ENCODE measurements around the gene LRRC4. TPM values are rescaled to one million over a fixed set of nuclear protein-coding genes. Genes with fewer than 3 reads are reported as not detected.

Gene LRRC4, protein sequence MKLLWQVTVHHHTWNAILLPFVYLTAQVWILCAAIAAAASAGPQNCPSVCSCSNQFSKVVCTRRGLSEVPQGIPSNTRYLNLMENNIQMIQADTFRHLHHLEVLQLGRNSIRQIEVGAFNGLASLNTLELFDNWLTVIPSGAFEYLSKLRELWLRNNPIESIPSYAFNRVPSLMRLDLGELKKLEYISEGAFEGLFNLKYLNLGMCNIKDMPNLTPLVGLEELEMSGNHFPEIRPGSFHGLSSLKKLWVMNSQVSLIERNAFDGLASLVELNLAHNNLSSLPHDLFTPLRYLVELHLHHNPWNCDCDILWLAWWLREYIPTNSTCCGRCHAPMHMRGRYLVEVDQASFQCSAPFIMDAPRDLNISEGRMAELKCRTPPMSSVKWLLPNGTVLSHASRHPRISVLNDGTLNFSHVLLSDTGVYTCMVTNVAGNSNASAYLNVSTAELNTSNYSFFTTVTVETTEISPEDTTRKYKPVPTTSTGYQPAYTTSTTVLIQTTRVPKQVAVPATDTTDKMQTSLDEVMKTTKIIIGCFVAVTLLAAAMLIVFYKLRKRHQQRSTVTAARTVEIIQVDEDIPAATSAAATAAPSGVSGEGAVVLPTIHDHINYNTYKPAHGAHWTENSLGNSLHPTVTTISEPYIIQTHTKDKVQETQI
- total RNA-seq (1.6 TPM), polyA plus RNA-seq (ENCODE audit: insufficient read depth, low read depth, low replicate concordance) (3.2 TPM)
- long read RNA-seq, donor 1, partial matches to known transcripts = 0 of 2 reads
- long read RNA-seq, donor 1, other reads (novel, unspliced or antisense) = 0 of 2 reads
- long read RNA-seq, donor 2, partial matches to known transcripts = 0 of 2 reads
- long read RNA-seq, donor 2, other reads (novel, unspliced or antisense) = 0 of 2 reads
- long read RNA-seq, donor 3 = 0 reads
- long read RNA-seq, donor 4, partial matches to known transcripts = 0 of 2 reads
- long read RNA-seq, donor 4, other reads (novel, unspliced or antisense) = 0 of 2 reads
- long read RNA-seq, donor 5 = 0 reads
- long read RNA-seq, donor 6 = 0 reads
- long read RNA-seq, donor 7, partial matches to known transcripts = 0 of 1 reads
- long read RNA-seq, donor 7, other reads (novel, unspliced or antisense) = 1 of 1 reads
- long read RNA-seq, donor 8 = 0 reads
- long read RNA-seq, donor 9 = 0 reads
- long read RNA-seq, donor 10, partial matches to known transcripts = 0 of 2 reads
- long read RNA-seq, donor 10, other reads (novel, unspliced or antisense) = 0 of 2 reads

DNA sequence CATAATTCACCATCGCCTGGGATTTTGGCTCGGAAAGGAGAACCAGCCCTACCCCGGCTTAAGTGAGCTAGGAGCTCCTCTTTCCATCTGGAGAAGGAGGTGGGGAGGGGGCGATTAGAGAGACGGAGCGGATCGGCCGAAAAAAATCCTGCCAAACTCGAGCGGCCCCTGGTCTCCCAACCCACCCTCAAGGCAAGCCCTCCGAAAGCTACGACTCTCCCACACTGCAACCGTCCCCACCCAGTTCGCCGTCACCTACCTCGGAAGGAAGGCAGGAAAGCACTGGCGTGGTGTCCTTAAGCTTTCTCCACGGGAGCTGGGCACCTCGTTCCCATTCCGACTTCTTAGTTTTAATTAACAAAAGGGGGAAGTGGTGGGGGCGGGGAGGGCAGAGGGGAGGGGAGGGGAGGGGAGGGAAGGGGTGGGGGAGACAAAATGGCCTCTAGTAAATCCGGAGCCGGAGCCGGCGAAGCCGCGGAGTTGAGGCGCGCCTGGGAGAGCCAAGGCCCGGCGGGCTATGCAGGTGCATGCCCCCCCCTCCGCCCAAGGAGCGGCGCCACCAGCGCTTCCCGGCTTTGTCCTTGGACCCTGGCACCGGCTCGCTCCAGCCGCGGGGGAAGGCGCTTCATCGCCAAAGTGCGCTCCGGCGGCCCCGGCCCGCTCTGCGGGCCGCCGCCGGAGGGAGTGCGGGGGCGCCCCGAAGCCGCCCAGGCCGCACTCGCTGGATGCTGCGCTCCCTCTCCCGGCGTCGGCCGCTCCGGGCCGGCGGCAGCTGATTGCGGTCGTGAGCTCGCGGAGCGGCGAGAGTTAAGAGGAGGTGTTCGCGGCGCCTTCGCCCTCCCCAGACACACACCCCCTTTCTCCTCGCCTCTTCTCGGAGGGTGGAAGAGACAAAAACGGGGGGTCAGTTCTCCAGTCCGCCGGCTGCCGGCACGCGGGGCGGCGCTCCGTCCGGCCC is at the start of gene LRRC4:
Gene LRRC4 (minus strand): TSS at position 784 of the 958 bp plus-strand sequence. CDS start 797 bp downstream, outside the sequence.
- DNase-seq (peak; percentile 62 to 78 (median 76)), FAIRE-seq (no peak)
- H3K4me1 ChIP-seq (ENCODE audit: control insufficient read depth in 2 of 3, insufficient read depth in 2 of 3, low read depth in 1 of 3, low read length in 3 of 3) = peaks cover 0 to 7% (median 4%) of the 10 kb centered on the region in 3 donors
- H3K36me3 ChIP-seq (ENCODE audit: control insufficient read depth in 2 of 3, insufficient read depth in 3 of 3, low read length in 3 of 3) = peaks cover 0 to 3% (median 0%) of the 10 kb centered on the region in 3 donors
- peak within 1 kb of the TSS; percentile 55 to 60 (median 60) for H3K4me3 ChIP-seq (ENCODE audit: low read length in 3 of 3)
- TF ChIP-seq, protein P1, sequence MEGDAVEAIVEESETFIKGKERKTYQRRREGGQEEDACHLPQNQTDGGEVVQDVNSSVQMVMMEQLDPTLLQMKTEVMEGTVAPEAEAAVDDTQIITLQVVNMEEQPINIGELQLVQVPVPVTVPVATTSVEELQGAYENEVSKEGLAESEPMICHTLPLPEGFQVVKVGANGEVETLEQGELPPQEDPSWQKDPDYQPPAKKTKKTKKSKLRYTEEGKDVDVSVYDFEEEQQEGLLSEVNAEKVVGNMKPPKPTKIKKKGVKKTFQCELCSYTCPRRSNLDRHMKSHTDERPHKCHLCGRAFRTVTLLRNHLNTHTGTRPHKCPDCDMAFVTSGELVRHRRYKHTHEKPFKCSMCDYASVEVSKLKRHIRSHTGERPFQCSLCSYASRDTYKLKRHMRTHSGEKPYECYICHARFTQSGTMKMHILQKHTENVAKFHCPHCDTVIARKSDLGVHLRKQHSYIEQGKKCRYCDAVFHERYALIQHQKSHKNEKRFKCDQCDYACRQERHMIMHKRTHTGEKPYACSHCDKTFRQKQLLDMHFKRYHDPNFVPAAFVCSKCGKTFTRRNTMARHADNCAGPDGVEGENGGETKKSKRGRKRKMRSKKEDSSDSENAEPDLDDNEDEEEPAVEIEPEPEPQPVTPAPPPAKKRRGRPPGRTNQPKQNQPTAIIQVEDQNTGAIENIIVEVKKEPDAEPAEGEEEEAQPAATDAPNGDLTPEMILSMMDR (IDR thresholded peaks at IDR 0.05; ENCODE audit: borderline replicate concordance, extremely low read depth, insufficient read depth) = no peak
- H3K9ac ChIP-seq (ENCODE audit: low read length in 3 of 3) = peak within 1 kb of the TSS in 1 of 3 donors; percentile 33
- no peaks in the 10 kb centered on the region for H3K9me3 ChIP-seq (ENCODE audit: control insufficient read depth in 2 of 3, insufficient read depth in 1 of 3, low read length in 3 of 3)
- no peak within 1 kb of the TSS for H3K27ac ChIP-seq (ENCODE audit: low read depth in 2 of 2, low read length in 2 of 2)
- peaks cover 10% of the 10 kb centered on the region for H3K27me3 ChIP-seq (ENCODE audit: control insufficient read depth, insufficient read depth, low read length)
- intact Hi-C loops (cut with DNase I) = no loop called here

DNA sequence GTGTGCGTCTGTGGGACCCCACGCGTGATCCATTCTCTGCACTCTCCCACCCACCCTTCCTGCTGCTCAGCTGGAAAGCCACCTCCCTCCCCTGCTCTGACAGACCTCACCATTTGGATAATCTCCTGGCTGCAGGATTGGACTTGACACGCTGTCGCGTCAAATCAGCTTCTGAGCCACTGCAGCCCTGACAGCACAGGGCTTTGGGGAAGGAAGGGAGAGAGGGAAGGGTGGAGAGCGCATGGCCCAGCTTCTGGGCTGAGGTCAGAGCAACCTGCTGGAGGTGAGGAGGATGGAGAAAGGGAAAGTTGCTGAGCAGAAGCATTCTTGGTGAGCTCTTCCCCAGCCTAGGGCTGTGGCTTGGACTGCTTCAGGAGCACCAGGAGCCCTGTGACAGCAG is 48.9 kb upstream of the LRRC4 start:
- Histone ChIP-seq H3K27ac (ENCODE audit: low read depth in 2 of 2, low read length in 2 of 2) (no peak overlapping the region), H3K4me3 (ENCODE audit: low read length in 3 of 3) (no peak overlapping the region), H3K27me3 (ENCODE audit: control insufficient read depth, insufficient read depth, low read length) (no peaks in the 10 kb centered on the region), H3K9me3 (ENCODE audit: control insufficient read depth in 2 of 3, insufficient read depth in 1 of 3, low read length in 3 of 3) (no peaks in the 10 kb centered on the region), H3K9ac (ENCODE audit: low read length in 3 of 3) (no peak overlapping the region), H3K4me1 (ENCODE audit: control insufficient read depth in 2 of 3, insufficient read depth in 2 of 3, low read depth in 1 of 3, low read length in 3 of 3) (peaks cover 3 to 8% (median 7%) of the 10 kb centered on the region in 3 donors), H3K36me3 (ENCODE audit: control insufficient read depth in 2 of 3, insufficient read depth in 3 of 3, low read length in 3 of 3) (peaks cover 0 to 8% (median 3%) of the 10 kb centered on the region in 3 donors)
- DNase-seq = no peak
- intact Hi-C loops (cut with DNase I) = no loop called here
- no peak for FAIRE-seq
- TF ChIP-seq, protein P1 (IDR thresholded peaks at IDR 0.05; ENCODE audit: borderline replicate concordance, extremely low read depth, insufficient read depth) = no peak

DNA sequence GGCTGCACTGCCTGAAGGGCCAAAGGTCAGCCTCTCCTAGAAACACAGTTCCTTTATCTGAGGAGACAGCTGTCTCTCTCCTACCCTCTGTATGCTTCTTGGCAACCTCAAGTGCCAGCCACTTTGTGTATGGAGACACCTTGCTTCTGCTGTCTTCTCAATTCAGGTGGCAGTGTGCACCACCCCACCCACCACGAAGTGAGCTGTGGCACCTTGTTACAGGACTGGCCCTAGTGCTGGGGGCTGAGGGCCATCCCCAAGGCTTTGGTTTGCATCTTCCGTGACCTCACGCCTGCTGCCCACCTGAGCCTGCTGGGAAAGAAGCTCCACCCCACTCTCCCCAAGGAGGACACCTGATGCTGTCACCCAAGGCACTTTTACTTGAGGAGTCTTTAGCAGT is 47.1 kb upstream of the LRRC4 start:
- Histone ChIP-seq H3K4me3 (ENCODE audit: low read length in 3 of 3) (no peak overlapping the region), H3K27me3 (ENCODE audit: control insufficient read depth, insufficient read depth, low read length) (no peaks in the 10 kb centered on the region), H3K4me1 (ENCODE audit: control insufficient read depth in 2 of 3, insufficient read depth in 2 of 3, low read depth in 1 of 3, low read length in 3 of 3) (peaks cover 3 to 7% (median 4%) of the 10 kb centered on the region in 3 donors), H3K27ac (ENCODE audit: low read depth in 2 of 2, low read length in 2 of 2) (no peak overlapping the region), H3K9me3 (ENCODE audit: control insufficient read depth in 2 of 3, insufficient read depth in 1 of 3, low read length in 3 of 3) (no peaks in the 10 kb centered on the region), H3K36me3 (ENCODE audit: control insufficient read depth in 2 of 3, insufficient read depth in 3 of 3, low read length in 3 of 3) (peaks cover 0 to 7% (median 3%) of the 10 kb centered on the region in 3 donors), H3K9ac (ENCODE audit: low read length in 3 of 3) (no peak overlapping the region)
- DNase-seq (no peak), FAIRE-seq (no peak)
- TF ChIP-seq, protein P1 (IDR thresholded peaks at IDR 0.05; ENCODE audit: borderline replicate concordance, extremely low read depth, insufficient read depth) = no peak
- intact Hi-C loops (cut with DNase I) = no loop called here

Measured in kidney (tissue), 22 donors.